ENCODE results near the gene ADGRB2.

Gene ADGRB2

DNA sequence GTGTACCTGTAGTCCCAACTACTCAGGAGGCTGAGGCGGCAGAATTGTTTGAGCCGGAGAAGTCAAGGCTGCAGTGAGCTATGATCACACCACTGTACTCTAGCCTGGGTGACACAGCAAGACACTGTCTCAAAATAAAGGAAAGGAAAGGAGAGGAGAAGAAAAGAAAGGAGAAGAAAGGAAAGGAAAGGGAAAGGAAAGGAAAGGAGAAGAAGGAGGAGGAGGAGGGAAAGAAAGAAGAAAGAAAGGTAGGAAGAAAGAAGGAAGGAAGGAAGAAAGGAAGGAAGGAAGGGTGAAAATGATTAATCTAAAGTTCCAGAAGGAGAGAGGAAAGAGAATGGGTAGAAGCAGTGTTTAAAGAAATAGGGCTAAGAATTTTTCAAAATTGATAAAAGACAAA, 39.5 kb upstream of the ADGRB2 start:
- H3K4me3 ChIP-seq (ENCODE audit: low read length): no peak overlapping the region
- TF ChIP-seq EZH2phosphoT487 (IDR thresholded peaks at IDR 0.05; ENCODE audit: low read length) (no peak), EZH2 (optimal IDR thresholded peaks at IDR 0.05; ENCODE audit: low read depth, low read length) (no peak)
- TF ChIP-seq, protein P1, sequence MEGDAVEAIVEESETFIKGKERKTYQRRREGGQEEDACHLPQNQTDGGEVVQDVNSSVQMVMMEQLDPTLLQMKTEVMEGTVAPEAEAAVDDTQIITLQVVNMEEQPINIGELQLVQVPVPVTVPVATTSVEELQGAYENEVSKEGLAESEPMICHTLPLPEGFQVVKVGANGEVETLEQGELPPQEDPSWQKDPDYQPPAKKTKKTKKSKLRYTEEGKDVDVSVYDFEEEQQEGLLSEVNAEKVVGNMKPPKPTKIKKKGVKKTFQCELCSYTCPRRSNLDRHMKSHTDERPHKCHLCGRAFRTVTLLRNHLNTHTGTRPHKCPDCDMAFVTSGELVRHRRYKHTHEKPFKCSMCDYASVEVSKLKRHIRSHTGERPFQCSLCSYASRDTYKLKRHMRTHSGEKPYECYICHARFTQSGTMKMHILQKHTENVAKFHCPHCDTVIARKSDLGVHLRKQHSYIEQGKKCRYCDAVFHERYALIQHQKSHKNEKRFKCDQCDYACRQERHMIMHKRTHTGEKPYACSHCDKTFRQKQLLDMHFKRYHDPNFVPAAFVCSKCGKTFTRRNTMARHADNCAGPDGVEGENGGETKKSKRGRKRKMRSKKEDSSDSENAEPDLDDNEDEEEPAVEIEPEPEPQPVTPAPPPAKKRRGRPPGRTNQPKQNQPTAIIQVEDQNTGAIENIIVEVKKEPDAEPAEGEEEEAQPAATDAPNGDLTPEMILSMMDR (IDR thresholded peaks at IDR 0.05; ENCODE audit: low read length): no peak
- H2AFZ ChIP-seq (ENCODE audit: low read length): no peak overlapping the region
- no peak overlapping the region for H3K27ac ChIP-seq (ENCODE audit: low read length)
- no peaks in the 10 kb centered on the region for H3K79me2 ChIP-seq (ENCODE audit: low read length)
- peaks cover 46% of the 10 kb centered on the region for H3K27me3 ChIP-seq (replicated peaks; ENCODE audit: insufficient read depth, low read length)
- no peak for DNase-seq
- no peak overlapping the region for H3K9ac ChIP-seq (ENCODE audit: low read length)
- no peaks in the 10 kb centered on the region for H3K9me3 ChIP-seq (replicated peaks; ENCODE audit: insufficient read depth, low read length)
- H3F3A ChIP-seq (ENCODE audit: insufficient read depth, low read length): no peaks in the 10 kb centered on the region
- no peaks in the 10 kb centered on the region for H3K9me2 ChIP-seq (replicated peaks; ENCODE audit: insufficient read depth, low read length)
- no peaks in the 10 kb centered on the region for H4K20me1 ChIP-seq (ENCODE audit: insufficient read depth, low read length)
- H3K4me1 ChIP-seq (ENCODE audit: low read length): no peaks in the 10 kb centered on the region
- H3K36me3 ChIP-seq (replicated peaks; ENCODE audit: insufficient read depth, low read length): no peaks in the 10 kb centered on the region
- H3K4me2 ChIP-seq (ENCODE audit: low read depth, low read length): no peak overlapping the region

DNA sequence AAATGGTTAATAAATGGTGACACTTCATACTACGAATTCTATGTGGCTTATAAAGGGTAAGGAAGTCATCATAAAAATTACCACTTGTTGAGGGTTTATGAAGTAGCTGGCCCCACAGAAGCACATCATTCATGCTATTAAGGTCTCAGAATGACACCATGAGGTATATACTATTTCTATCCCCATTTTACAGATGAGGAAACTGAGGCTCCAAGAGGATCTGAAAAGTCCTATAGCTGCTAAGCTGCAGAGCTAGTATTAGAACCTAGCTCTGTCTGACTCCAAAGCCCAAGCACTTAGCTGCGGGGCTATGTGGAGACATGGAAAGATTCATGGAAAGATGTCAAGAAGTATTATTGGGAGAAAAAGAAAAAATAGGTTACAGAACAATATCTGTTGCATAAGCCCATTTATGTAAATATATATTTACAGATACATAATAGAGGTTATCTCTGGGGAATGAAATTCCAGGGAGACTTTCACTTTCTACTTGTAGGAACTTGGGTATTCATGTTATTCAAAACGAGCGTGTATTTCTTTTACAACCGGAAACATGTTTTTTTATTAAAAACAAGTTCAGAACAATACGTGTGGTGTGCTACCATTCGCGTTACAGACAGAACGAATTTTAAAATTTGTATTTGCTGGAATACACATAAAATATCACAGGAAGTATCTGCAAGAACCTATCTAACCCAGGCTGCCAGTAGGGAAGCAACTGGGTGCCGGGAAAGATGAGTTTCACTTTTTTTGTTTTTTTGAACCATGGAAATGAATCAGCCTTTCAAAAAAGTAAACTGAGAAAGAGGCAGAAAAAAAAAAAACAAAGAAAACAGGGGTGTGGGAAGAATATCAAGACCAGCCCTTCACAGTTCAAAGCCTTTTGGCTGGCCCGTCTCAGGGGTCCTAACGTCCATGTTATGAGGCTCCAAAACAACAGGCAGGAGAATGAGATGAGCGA, 38.3 kb upstream of the ADGRB2 start:
- no peaks in the 10 kb centered on the region for H3K4me1 ChIP-seq (ENCODE audit: low read length)
- peaks cover 53% of the 10 kb centered on the region for H3K27me3 ChIP-seq (replicated peaks; ENCODE audit: insufficient read depth, low read length)
- H3K36me3 ChIP-seq (replicated peaks; ENCODE audit: insufficient read depth, low read length): no peaks in the 10 kb centered on the region
- no peak for DNase-seq
- H3F3A ChIP-seq (ENCODE audit: insufficient read depth, low read length): no peaks in the 10 kb centered on the region
- H3K4me2 ChIP-seq (ENCODE audit: low read depth, low read length): no peak overlapping the region
- no peaks in the 10 kb centered on the region for H4K20me1 ChIP-seq (ENCODE audit: insufficient read depth, low read length)
- no peaks in the 10 kb centered on the region for H3K9me2 ChIP-seq (replicated peaks; ENCODE audit: insufficient read depth, low read length)
- no peak overlapping the region for H3K27ac ChIP-seq (ENCODE audit: low read length)
- no peak overlapping the region for H3K9ac ChIP-seq (ENCODE audit: low read length)
- H3K4me3 ChIP-seq (ENCODE audit: low read length): no peak overlapping the region
- H3K79me2 ChIP-seq (ENCODE audit: low read length): no peaks in the 10 kb centered on the region
- no peak for TF ChIP-seq EZH2phosphoT487 (IDR thresholded peaks at IDR 0.05; ENCODE audit: low read length)
- TF ChIP-seq, protein P1 (IDR thresholded peaks at IDR 0.05; ENCODE audit: low read length): no peak
- TF ChIP-seq EZH2 (optimal IDR thresholded peaks at IDR 0.05; ENCODE audit: low read depth, low read length): no peak
- no peaks in the 10 kb centered on the region for H3K9me3 ChIP-seq (replicated peaks; ENCODE audit: insufficient read depth, low read length)
- H2AFZ ChIP-seq (ENCODE audit: low read length): no peak overlapping the region

DNA sequence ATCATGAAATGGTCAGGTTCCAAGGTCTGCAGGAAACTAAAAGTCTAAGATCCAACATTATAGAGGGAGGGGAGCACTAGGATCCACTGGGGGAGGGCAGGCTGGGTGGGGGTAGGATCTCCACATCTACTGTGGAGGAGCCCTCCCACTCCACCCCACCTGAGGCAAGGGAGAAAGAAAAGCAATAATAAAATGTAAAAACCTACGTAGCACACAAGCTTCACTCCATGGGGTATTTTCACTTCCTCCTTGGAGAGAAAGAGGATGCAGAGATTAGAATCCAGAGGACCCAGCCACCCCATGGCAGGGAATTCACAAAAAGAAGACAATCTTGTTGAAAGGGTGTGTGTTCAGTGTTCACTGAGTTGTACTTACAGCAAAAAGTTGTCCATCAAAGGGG, 37.3 kb upstream of the ADGRB2 start:
- no peak for DNase-seq

More for the DNA sequence above, 37.3 kb upstream of the ADGRB2 start:
- no peaks in the 10 kb centered on the region for H3K4me1 ChIP-seq (ENCODE audit: low read length)
- peaks cover 61% of the 10 kb centered on the region for H3K27me3 ChIP-seq (replicated peaks; ENCODE audit: insufficient read depth, low read length)
- no peaks in the 10 kb centered on the region for H3K36me3 ChIP-seq (replicated peaks; ENCODE audit: insufficient read depth, low read length)
- no peak overlapping the region for H3K9ac ChIP-seq (ENCODE audit: low read length)
- H3K4me2 ChIP-seq (ENCODE audit: low read depth, low read length): no peak overlapping the region
- H3K27ac ChIP-seq (ENCODE audit: low read length): no peak overlapping the region
- no peak overlapping the region for H2AFZ ChIP-seq (ENCODE audit: low read length)
- no peaks in the 10 kb centered on the region for H4K20me1 ChIP-seq (ENCODE audit: insufficient read depth, low read length)
- no peaks in the 10 kb centered on the region for H3K79me2 ChIP-seq (ENCODE audit: low read length)
- no peaks in the 10 kb centered on the region for H3K9me2 ChIP-seq (replicated peaks; ENCODE audit: insufficient read depth, low read length)
- H3K9me3 ChIP-seq (replicated peaks; ENCODE audit: insufficient read depth, low read length): no peaks in the 10 kb centered on the region
- no peaks in the 10 kb centered on the region for H3F3A ChIP-seq (ENCODE audit: insufficient read depth, low read length)
- H3K4me3 ChIP-seq (ENCODE audit: low read length): no peak overlapping the region
- TF ChIP-seq EZH2 (optimal IDR thresholded peaks at IDR 0.05; ENCODE audit: low read depth, low read length): no peak
- TF ChIP-seq EZH2phosphoT487 (IDR thresholded peaks at IDR 0.05; ENCODE audit: low read length): no peak
- TF ChIP-seq, protein P1 (IDR thresholded peaks at IDR 0.05; ENCODE audit: low read length): no peak

All from MM.1S (cell line).